HCT116 (cell line): Measurements from ENCODE around the gene OAT.

Experiments
- CBX3 ChIP-seq: IDR thresholded peaks from 2 replicates; pipeline ENCODE4 v1.6.1; 2012; ENCODE audit warnings: low read depth
- POLR2A ChIP-seq: IDR thresholded peaks from 2 replicates; pipeline ENCODE4 v1.7.0; 2011; ENCODE audit warnings: borderline replicate concordance; ENCODE audit not compliant: insufficient read depth, insufficient read length; ENCODE audit errors: extremely low read depth
- POLR2AphosphoS5 ChIP-seq: IDR thresholded peaks from 2 replicates; pipeline ENCODE4 v1.6.1; 2011; ENCODE audit warnings: mild to moderate bottlenecking, low read depth, low read length, moderate library complexity

GRCh38 chr10:124423813-124424212, 5.1 kb upstream of the OAT start:
- TF ChIP-seq CBX3 (no peak), POLR2AphosphoS5 (no peak), POLR2A (no peak)
